Measurements from ENCODE around the gene BABAM2. TPM values are rescaled to one million over a fixed set of nuclear protein-coding genes. Genes with fewer than 3 reads are reported as not detected.

The BABAM2 gene
- total RNA-seq, 1 experiment from 2014 or later = 27.1 TPM

DNA sequence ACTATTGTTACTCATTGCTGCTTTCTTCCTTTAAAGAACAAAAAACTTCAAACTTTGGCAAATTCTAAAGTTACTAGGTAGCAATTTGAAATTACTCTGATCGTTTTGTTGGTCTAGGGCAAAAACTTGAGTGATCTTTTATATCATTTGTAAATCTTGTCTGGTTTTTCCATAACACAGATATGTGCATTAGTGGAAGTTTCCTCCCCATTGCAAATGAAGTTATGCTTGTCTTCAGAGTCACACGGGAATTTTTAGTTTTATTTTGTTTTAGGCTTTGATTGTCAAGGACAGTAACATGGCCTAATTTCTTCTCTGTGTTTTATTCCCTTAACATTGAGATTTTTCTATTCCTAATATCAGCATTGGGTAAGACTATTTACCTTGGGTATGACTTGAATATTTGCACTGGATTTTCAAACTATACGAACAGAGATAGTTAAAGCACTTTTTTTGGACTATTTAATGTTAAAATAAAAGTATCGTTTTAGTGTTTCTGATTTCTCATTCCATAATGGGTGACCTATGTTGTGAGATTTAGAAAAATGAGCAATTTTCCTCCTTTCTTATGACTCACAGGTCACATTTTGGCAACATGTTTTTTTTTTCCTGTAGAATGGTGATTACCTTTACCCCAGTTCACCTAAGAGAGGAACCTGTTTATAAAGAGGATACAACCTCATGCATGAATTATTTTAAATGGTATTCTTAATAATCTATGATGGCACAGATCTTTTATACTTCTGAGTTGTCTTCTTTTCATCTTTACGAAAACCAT, 65.0 kb downstream of the BABAM2 start:
- Histone ChIP-seq H4K8ac (replicated peaks; ENCODE audit: insufficient read length, low read depth, low read length) (no peak overlapping the region), H2BK15ac (ENCODE audit: low read depth, low read length) (no peak overlapping the region), H3K18ac (ENCODE audit: insufficient read length, low read depth, low read length) (no peak overlapping the region), H3K79me2 (ENCODE audit: insufficient read depth, low read length) (no peaks in the 10 kb centered on the region), H2BK20ac (ENCODE audit: low read depth, low read length, poor library complexity, severe bottlenecking) (no peak overlapping the region), H3K56ac (ENCODE audit: insufficient read length, low read depth, low read length) (no peak overlapping the region), H3K9ac (ENCODE audit: extremely low read depth, insufficient read length, low read length) (no peak overlapping the region), H3K9me3 (ENCODE audit: control insufficient read depth, low read depth, low read length) (no peaks in the 10 kb centered on the region), H2BK12ac (ENCODE audit: insufficient read length, low read depth, low read length) (no peak overlapping the region), H3K4ac (ENCODE audit: low read depth, low read length) (no peak overlapping the region), H3K27me3 (ENCODE audit: insufficient read depth, low read length) (no peaks in the 10 kb centered on the region), H3K27ac (ENCODE audit: insufficient read length, low read depth, low read length) (no peak overlapping the region), H4K5ac (ENCODE audit: insufficient read length, low read depth, low read length) (no peak overlapping the region), H3K4me2 (ENCODE audit: insufficient read depth, insufficient read length, low read length) (no peak overlapping the region), H2BK120ac (ENCODE audit: low read depth, low read length, poor library complexity, severe bottlenecking) (no peak overlapping the region), H3K23me2 (ENCODE audit: insufficient read length, low read depth, low read length, poor library complexity, severe bottlenecking) (no peaks in the 10 kb centered on the region), H3K14ac (ENCODE audit: insufficient read depth, low read length) (no peak overlapping the region), H2AK5ac (ENCODE audit: insufficient read length, low read length) (no peak overlapping the region), H4K91ac (ENCODE audit: insufficient read length, low read depth, low read length) (no peak overlapping the region), H2BK5ac (ENCODE audit: insufficient read length, low read length) (no peak overlapping the region), H3K4me1 (ENCODE audit: insufficient read depth, low read length) (peaks cover 3% of the 10 kb centered on the region; the same call in 1 of the 2 replicates), H3T11ph (ENCODE audit: low read length) (no peak overlapping the region), H3K79me1 (ENCODE audit: insufficient read depth, low read depth, low read length, poor library complexity, severe bottlenecking) (no peaks in the 10 kb centered on the region), H3K23ac (ENCODE audit: insufficient read length, low read depth, low read length) (no peak overlapping the region), H2AFZ (ENCODE audit: low read length) (no peak overlapping the region), H4K20me1 (ENCODE audit: control insufficient read depth, insufficient read depth, insufficient read length) (no peaks in the 10 kb centered on the region)
- TF ChIP-seq, protein P1, sequence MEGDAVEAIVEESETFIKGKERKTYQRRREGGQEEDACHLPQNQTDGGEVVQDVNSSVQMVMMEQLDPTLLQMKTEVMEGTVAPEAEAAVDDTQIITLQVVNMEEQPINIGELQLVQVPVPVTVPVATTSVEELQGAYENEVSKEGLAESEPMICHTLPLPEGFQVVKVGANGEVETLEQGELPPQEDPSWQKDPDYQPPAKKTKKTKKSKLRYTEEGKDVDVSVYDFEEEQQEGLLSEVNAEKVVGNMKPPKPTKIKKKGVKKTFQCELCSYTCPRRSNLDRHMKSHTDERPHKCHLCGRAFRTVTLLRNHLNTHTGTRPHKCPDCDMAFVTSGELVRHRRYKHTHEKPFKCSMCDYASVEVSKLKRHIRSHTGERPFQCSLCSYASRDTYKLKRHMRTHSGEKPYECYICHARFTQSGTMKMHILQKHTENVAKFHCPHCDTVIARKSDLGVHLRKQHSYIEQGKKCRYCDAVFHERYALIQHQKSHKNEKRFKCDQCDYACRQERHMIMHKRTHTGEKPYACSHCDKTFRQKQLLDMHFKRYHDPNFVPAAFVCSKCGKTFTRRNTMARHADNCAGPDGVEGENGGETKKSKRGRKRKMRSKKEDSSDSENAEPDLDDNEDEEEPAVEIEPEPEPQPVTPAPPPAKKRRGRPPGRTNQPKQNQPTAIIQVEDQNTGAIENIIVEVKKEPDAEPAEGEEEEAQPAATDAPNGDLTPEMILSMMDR (conservative IDR thresholded peaks at IDR 0.05) = no peak
- H3K27me3 Mint-ChIP-seq (ENCODE audit: low read depth) = no peaks in the 10 kb centered on the region
- DNase-seq = no peak
- H3K4me3 Mint-ChIP-seq = no peak overlapping the region
- peaks cover 0 to 14% (median 0%) of the 10 kb centered on the region in 3 experiments; a peak in 2 of 7 replicates for H3K36me3 Mint-ChIP-seq (ENCODE audit: insufficient read depth in 1 of 3, low read depth in 3 of 3)
- WGBS (ENCODE audit: extremely low coverage, insufficient read length, low lambda C conversion rate) = no CpG with 5 or more reads among the region's 5 CpGs
- H3K9me3 Mint-ChIP-seq = peaks cover 5 to 8% of the 10 kb centered on the region in 2 experiments; a peak in 2 of 5 replicates
- H3K4me1 Mint-ChIP-seq = peaks cover 0 to 3% of the 10 kb centered on the region in 2 experiments; a peak in 1 of 4 replicates
- no peak overlapping the region for H3K27ac Mint-ChIP-seq

All from H9 (cell line).